Eye (tissue), 1 donor: ENCODE results near the gene MYLK4.
"Not testable (repeated sequence)": the region's sequence is repeated elsewhere in the genome, so short reads cannot be mapped to it uniquely, and the experiment has no call there.

Experiments
- DNase-seq: peaks from one replicate; pipeline ENCODE4 v3.0.0-alpha.2; 2015

MYLK4 gene

DNA sequence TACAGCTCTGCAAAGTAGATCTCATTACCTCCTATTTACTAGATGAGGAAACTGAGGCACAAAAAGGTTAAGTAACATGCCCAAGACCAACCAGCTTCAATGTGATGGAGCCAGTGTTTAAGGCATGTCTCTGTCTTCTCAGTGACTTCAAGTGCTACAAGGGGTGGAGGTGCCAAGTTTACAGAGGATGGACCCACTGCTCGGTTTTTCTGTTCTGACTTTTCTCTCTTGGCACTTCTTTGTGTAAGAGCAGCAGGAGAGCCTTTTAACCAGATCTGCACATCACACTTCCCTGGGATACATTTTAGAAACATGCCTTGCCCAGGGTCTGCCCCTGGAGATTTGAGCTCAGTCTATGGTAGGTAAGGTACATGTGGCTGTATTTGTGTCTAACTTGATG lies 24.3 kb upstream of the MYLK4 start:
- no peak for DNase-seq

GRCh38 chr6:2773449-2773848 lies 22.7 kb upstream of the MYLK4 start:
- no peak for DNase-seq

DNA sequence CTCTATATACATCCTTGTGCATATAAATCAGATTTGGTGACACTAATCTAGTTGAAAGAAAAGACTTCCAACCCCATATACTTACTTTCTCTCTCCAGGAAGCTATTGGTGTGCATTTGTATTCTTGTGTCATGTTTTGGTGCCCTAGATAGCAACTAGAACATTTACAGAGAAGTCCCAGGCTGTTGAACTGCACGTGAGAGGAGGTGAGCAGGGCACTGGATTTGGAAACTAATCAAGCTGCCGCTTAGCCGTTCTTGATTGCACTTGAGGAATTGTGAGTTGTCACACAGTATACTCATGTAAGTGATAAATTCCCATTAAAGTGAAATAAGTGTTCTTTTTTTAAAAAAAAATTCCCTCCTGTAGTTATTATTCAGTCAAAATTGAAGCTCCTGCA lies 22.1 kb upstream of the MYLK4 start:
- no peak for DNase-seq

GRCh38 chr6:2771079-2771478 lies 20.4 kb upstream of the MYLK4 start:
- no peak for DNase-seq

DNA sequence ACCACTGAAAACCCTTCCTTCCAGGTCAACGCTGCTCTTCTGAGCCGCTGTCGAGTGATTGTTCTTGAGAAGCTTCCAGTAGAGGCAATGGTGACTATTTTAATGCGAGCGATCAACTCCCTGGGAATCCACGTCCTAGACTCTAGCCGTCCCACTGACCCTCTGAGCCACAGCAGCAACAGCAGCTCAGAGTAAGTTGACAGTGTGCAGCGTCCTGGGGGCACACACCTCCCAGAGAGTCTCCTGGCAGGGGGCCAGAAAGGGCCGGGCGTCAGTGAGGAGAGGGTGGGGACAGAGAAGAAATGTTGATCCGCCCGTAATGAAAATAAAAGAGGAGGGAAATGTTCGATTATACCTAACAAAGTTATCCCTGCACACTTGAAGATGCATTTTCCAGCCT lies 19.4 kb upstream of the MYLK4 start:
- DNase-seq: no peak

DNA sequence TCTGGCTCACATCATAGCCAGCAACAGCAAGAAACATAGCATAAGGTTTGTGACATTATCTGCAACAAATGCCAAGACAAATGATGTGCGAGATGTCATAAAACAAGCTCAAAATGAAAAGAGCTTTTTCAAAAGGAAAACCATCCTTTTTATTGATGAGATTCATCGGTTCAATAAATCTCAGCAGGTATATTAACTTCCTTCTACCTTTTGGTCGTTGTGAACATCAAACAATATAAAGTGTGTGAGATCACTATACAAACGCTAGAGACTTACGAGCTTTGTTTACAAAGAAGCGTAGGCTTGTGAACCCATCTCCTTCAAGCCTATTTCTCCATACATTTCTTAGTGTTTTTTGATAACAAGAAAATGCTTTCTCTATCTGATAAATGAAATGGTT lies 18.0 kb upstream of the MYLK4 start:
- no peak for DNase-seq

- DNase-seq: no peak
These were observed 17.2 kb upstream of the MYLK4 start for GRCh38 chr6:2767657-2768524.

DNA sequence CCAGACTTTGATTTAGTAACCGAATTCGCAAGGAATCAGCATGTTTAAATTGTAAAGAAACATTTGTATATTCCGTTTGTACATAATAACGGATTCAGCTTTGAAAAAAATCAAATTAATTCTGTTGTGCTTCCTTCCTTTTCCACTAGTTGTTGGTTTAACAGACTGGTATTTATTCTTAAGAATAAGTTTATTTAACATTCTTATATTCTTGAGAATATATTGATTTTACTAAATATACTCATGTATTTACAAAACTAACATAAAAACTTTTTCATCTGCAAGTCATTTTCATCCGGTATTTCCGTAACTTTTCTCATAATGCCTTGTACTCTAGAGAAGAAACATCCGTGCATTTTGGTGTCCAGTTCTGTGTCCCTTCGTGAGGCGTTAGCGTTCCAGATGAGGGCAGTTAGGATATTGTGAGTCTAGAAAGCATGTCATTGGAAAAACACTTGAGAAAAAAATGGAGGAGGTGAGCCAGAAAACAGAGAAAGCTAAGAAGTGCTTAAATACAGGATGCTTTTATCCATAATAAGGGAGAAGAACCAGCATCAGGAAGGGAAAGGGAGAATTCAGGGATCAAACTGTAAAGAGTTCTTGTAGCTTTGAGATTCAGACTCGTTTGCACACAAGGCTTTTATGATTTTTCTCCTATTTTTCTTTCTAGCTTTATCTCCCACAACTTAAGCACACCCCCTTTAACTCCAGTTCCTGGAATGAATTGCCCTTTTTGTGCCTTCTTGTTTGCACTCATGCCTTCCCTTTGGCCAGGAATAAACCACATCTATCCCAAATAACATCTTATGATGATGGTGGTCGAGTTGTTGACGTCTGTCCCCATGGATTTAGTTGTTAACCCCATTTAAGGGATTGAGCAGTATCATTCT lies 16.3 kb upstream of the MYLK4 start:
- no peak for DNase-seq

DNA sequence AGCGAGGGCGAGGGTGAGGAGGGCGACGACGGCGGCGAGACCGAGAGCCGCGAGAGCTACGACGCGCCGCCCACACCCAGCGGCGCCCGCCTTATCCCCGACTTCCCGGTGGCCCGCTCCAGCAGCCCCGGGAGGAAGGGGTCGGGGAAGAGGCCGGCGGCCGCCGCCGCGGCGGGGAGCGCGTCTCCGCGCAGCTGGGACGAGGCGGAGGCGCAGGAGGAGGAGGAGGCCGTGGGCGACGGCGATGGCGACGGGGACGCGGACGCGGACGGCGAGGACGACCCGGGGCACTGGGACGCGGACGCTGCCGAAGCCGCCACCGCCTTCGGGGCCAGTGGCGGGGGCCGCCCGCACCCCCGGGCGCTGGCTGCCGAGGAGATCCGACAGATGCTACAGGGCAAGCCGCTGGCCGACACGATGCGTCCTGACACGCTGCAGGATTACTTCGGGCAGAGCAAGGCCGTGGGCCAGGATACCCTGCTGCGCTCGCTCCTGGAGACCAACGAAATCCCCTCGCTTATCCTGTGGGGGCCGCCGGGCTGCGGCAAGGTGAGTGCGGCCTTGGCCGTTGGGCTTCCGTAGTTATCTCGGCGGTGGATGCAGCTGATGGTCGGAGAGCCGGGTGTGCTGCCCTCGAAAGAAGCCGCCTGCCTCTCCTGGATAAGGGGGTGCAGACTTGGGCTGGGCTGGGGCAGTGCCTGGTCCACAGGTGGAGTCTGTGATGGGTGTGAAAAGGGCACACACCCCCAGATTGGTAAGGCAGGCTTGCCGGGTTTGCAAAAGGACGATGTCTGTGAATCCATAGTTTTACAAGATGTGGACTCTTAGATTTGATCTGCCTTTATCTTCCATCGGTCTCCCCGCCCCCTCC lies 15.4 kb upstream of the MYLK4 start:
- DNase-seq: peak; percentile 73

DNA sequence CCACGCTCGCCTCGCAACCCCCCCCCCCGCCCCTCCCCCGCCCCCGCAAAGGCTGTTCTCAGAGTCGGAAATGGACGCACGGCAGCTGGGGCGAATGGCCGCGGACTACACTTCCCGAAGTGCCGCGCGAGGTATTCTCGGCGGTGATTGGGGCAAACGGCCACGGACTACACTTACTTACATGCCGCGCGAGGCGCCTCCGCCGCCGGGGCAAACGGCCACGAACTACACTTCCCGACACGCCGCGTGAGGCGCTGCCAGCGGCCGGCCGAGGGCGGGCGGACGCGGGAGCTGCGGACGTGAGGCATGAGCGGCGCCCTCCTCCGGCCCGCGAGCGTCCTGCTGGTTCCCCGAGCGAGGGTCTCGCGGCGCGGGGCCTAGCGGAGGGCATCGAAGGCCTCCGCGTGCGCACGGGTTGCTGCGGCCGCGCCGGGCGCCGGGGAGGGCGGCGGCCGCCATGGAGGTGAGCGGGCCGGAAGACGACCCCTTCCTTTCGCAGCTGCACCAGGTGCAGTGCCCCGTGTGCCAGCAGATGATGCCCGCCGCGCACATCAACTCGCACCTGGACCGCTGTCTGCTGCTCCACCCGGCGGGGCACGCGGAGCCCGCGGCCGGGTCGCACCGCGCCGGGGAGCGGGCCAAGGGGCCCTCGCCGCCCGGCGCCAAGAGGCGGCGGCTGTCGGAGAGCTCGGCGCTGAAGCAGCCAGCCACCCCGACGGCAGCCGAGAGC lies 14.6 kb upstream of the MYLK4 start, which contains the start of gene WRNIP1:
Gene WRNIP1 (plus strand): TSS at position 228 of the 730 bp plus-strand sequence. CDS start 230 bp downstream, at position 458.
- peak; percentile 99 for DNase-seq

DNA sequence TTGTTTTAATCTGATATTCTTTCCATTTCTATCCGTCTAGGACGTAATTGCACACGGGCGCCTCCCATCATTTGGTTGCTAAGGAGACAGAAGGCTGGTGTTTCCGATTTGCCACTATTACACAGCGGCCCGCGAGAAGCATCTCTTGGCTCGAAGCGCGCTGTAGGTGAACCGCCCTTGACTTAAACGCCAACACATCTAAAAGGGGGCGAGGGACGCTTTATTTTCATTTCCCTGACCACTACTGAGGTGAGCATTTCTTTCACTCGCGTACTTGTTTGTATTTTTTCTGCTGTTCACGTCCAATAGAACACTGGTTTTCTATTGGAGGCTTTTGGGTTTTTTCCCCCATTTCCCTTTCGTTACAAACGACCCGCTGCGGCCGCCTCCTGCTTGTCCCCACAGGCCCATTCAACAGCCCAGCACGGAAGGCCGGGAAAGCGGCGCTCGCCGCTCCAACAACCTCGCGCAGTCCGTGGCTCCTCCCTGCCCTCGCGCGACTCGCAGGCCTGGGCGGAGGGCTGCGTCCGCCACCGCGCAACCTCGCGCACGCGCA lies 14.0 kb upstream of the MYLK4 start:
- DNase-seq: peak; percentile 89

DNA sequence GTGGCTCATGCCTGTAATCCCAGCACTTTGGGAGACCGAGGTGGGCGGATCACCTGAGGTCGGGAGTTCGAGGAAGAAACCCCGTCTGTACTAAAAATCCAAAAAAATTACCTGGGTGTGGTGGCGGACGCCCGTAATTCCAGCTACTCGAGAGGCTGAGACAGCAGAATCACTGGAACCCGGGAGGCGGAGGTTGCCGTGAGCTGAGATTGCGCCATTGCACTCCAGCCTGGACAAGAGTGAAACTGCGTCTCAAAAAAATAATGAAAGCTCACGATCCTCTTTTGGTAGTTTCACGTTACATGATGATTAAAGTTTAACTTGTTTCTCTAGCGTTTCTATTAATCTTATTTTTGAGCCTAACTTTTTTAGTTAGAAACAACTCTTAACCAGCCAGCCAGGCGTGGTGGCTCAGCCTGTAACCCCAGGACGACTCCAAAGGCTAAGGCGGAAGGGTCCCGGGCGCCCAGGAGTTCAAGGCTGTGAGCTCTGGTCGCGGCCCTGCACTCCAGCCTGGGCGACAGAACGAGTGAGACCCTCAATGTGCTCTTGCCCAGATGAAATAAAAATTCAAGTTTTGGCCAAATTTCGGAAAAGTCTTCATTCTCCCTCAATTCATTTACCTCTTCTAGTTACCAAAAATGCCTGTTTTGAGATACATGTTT lies 13.3 kb upstream of the MYLK4 start:
- DNase-seq: no peak

DNA sequence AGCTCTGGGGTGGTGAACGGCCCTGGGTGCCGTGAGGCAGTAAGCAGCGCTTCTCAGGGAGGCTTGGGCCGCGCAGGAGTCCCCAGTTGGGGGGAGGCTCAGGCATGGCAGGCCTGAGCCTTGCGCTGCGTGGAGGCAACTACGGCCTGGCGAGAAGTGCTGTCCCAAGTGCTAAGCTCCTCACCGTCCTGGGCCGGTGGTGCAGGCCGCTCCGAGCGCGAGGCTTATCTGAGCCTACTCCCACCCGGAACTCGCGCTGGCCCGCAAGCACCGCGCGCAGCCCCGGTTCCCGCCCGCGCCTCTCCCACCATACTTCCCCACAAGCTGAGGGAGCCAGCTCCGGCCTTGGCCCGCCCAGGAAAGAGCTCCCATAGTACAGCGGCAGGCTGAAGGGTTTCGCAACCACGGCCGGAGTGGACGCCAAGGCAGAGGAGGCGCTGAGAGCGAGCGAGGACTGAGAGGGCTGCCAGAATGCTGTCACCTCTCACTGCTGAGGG lies 12.7 kb upstream of the MYLK4 start:
- no peak for DNase-seq

DNA sequence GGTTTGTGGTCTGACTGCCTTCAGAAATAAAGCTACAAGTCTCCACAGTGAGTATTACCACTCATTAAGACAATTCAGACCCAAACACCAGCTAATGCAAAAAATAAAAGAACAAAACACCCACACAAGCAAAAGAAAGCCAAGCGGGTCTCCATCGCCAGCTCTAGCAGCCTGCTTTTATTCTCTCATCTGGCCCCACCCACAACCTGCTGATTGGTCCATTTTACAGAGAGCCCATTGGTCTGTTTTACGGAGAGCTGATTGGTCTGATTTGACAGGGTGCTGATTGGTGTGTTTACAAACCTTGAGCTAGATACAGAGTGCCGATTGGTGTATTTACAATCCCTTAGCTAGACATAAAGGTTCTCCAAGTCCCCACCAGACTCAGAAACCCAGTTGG lies 12.1 kb upstream of the MYLK4 start:
- DNase-seq: not testable (repeated sequence)

GRCh38 chr6:2760882-2761842 lies 10.4 kb upstream of the MYLK4 start:
- no peak for DNase-seq

DNA sequence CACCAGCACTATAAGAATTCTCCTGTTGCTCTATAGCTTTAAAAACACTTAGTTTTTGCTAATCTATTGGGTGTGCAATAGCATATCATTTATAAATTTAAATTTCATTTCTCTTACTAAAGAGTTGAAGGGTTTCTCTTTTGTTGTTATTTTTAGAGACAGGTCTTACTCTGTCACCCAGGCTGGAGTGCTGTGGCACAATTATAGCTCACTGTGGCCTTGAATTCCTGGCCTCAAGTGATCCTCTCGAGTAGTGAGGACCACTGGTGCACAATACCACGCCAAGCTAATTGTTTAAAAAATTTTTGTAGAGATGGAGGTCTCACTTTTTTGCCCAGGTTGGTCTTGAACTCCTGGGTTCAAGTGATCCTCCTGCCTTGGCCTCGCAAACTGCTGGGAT lies 8.3 kb upstream of the MYLK4 start:
- no peak for DNase-seq

GRCh38 chr6:2756687-2757224 lies 6.0 kb upstream of the MYLK4 start:
- DNase-seq: no peak

DNA sequence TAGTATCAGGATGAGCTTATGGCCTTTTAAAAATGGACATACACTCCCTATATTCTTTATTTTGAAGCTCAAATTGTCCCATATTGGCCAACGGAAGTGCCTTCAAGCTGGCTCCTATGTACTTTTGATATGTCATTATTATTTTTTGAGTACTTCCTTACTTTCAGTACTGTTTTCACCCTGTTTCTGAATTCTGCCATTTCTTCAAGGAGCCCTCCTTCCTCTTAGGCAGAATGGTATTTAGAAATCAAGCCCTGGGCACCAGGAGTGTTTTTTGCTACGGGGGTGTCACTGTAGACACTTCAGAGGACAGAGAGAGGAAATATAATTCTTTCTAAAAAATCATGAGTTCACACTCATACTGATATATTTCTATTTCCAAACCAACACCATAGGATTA lies 5.5 kb upstream of the MYLK4 start:
- no peak for DNase-seq

DNA sequence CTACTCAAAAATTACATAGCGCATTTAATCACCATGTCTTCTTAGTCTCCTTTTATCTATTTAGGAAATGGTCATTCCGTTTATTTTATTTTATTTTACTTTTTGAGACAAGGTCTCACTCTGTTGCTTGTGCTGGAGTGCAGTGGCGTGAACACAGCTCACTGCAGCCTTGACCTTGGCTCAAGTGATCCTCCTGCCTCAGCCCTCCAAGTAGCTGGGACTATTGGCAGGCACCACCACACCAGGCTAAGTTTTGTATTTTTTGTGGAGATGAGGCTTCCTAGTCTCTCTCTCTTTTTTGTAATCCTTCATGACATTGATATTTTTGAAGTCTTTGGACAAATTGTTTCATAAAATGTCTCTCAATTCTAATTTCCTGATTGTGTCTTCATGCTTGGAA lies 4.7 kb upstream of the MYLK4 start:
- no peak for DNase-seq

- DNase-seq: no peak
These were observed 4.2 kb upstream of the MYLK4 start for GRCh38 chr6:2754911-2755310.
